Gastrocnemius medialis (tissue), 4 donors: ENCODE data around the gene TRIM46. TPM values are rescaled to one million over a fixed set of nuclear protein-coding genes. Genes with fewer than 3 reads are reported as not detected.
"Not testable (repeated sequence)": the region's sequence is repeated elsewhere in the genome, so short reads cannot be mapped to it uniquely, and the experiment has no call there.

Experiments used
- ATAC-seq, 2 donors: fragments of 150-250 bp; one replicate each; pipeline ENCODE4 v1.9.1; 2016
- DNase-seq, 2 donors: peaks; one replicate each; pipeline ENCODE4 v3.0.0-alpha.2; 2019
- H3K27ac ChIP-seq, 4 donors: fragments of 200-600 bp; sonication (generic); 1 replicate in 1 of 4; 2 replicates in 3 of 4; pipeline ENCODE4 v1.5.1; 2016 to 2018; ENCODE audit warnings: mild to moderate bottlenecking in 2 of 4, moderate library complexity in 1 of 4
- H3K27me3 ChIP-seq, 3 donors: fragments of 200-600 bp; sonication (generic) in 2 of 3; 1 replicate in 1 of 3; 2 replicates in 2 of 3; pipeline versions ENCODE4 v1.5.1 to v1.6.0; 2016 to 2019; ENCODE audit warnings: mild to moderate bottlenecking in 1 of 3, moderate library complexity in 1 of 3
- H3K36me3 ChIP-seq, 2 donors: fragments of 200-600 bp; sonication (generic) in 1 of 2; one replicate each; pipeline ENCODE4 v1.5.1; 2017 to 2018
- H3K4me1 ChIP-seq, 2 donors: fragments of 200-600 bp; sonication (generic) in 1 of 2; one replicate each; pipeline ENCODE4 v1.5.1; 2016 to 2017; ENCODE audit warnings: mild to moderate bottlenecking in 2 of 2
- H3K4me3 ChIP-seq, 4 donors: fragments of 200-600 bp; sonication (generic) in 3 of 4; 1 replicate in 1 of 4; 2 replicates in 3 of 4; pipeline ENCODE4 v1.5.1; 2016 to 2019; ENCODE audit warnings: mild to moderate bottlenecking in 2 of 4
- H3K9me3 ChIP-seq, 3 donors: fragments of 200-600 bp; sonication (generic) in 2 of 3; 1 replicate in 1 of 3; 2 replicates in 2 of 3; pipeline ENCODE4 v1.5.1; 2016 to 2019
- POLR2A ChIP-seq, 2 donors: fragments of 450-650 bp; IDR thresholded peaks; one replicate each; pipeline ENCODE4 v1.6.1; 2017; ENCODE audit warnings: antibody characterized with exemption in 2 of 2, mild to moderate bottlenecking in 2 of 2, moderate library complexity in 2 of 2
- in situ Hi-C, 4 donors: fragments of 200-750 bp; cut with MboI; loops; one replicate each; pipeline versions ENCODE4 v1.15.0 to v1.8.0; 2017; ENCODE audit warnings: low sequenced_read_pairs in 4 of 4
- intact Hi-C: fragments of 100-400 bp; cut with DNase I; formaldehyde crosslinking; loops from one replicate; pipeline ENCODE4 v1.15.1; 2023; ENCODE audit warnings: low total_unique reads
- total RNA-seq, 4 donors: library from RNA; depleted of rRNA; stranded (reverse); fragments of >200 nt; gene quantifications; one replicate each; pipeline versions ENCODE4 v1.1.0 to v1.2.3, GENCODE V29; 2016
- TF ChIP-seq, protein P1 (sequence below), 5 experiments: fragments of 450-650 bp in 3 of 5; fragments of 200-600 bp in 2 of 5; sonication (generic) in 2 of 5; IDR thresholded peaks in 4 of 5; conservative IDR thresholded peaks in 1 of 5; 1 replicate in 4 of 5; 2 replicates in 1 of 5; pipeline ENCODE4 v1.5.1; 2016 to 2019; ENCODE audit warnings: antibody characterized with exemption in 5 of 5, mild to moderate bottlenecking in 3 of 5, moderate library complexity in 3 of 5

The TRIM46 gene
- total RNA-seq, 4 donors from 2014 or later: not detected

- intact Hi-C loops: loop anchor here (1.0 to 5.0 kb wide), 4 partner anchors 18 to 115 kb away; partner anchors contain the start of gene FDPS
- TF ChIP-seq POLR2A (IDR thresholded peaks at IDR 0.05): no peak
- TF ChIP-seq, protein P1, sequence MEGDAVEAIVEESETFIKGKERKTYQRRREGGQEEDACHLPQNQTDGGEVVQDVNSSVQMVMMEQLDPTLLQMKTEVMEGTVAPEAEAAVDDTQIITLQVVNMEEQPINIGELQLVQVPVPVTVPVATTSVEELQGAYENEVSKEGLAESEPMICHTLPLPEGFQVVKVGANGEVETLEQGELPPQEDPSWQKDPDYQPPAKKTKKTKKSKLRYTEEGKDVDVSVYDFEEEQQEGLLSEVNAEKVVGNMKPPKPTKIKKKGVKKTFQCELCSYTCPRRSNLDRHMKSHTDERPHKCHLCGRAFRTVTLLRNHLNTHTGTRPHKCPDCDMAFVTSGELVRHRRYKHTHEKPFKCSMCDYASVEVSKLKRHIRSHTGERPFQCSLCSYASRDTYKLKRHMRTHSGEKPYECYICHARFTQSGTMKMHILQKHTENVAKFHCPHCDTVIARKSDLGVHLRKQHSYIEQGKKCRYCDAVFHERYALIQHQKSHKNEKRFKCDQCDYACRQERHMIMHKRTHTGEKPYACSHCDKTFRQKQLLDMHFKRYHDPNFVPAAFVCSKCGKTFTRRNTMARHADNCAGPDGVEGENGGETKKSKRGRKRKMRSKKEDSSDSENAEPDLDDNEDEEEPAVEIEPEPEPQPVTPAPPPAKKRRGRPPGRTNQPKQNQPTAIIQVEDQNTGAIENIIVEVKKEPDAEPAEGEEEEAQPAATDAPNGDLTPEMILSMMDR (IDR thresholded peaks at IDR 0.05 in 4 of 5, conservative IDR thresholded peaks at IDR 0.05 in 1 of 5): no peak
- Histone ChIP-seq H3K4me3 (peak within 1 kb of the TSS; percentile 88 to 95 (median 90)), H3K36me3 (peaks cover 0 to 4% of the 10 kb centered on the region in 2 donors), H3K9me3 (no peaks in the 10 kb centered on the region), H3K27ac (peak within 1 kb of the TSS; percentile 93 to 99 (median 96)), H3K4me1 (peaks cover 16 to 28% of the 10 kb centered on the region in 2 donors), H3K27me3 (no peaks in the 10 kb centered on the region)
- in situ Hi-C loops: no loop called here
- ATAC-seq: no peak
- DNase-seq: no peak
Observed at GRCh38 chr1:155207806-155208540, 34.3 kb downstream of the TRIM46 start, which contains the start of gene THBS3. Gene THBS3, minus strand, starts transcription at chr1:155207897. Its CDS starts 21 bp downstream, at chr1:155207876.

GRCh38 chr1:155208541-155209311 is 35.1 kb downstream of the TRIM46 start, which contains the start of gene MTX1:
Gene MTX1, plus strand, starts transcription at chr1:155208695. Its CDS starts 110 bp downstream, at chr1:155208805.
- TF ChIP-seq POLR2A (IDR thresholded peaks at IDR 0.05): peak; percentile 42 to 67
- TF ChIP-seq, protein P1 (IDR thresholded peaks at IDR 0.05 in 4 of 5, conservative IDR thresholded peaks at IDR 0.05 in 1 of 5): peak in 1 of 5 experiments; percentile 4
- ATAC-seq: peak; percentile 82 to 84
- DNase-seq: peak; percentile 78 to 79
- intact Hi-C loops: loop anchor here (5.0 kb wide), 2 partner anchors 34 to 99 kb away; partner anchors contain the start of gene FDPS
- in situ Hi-C loops: no loop called here
- peak within 1 kb of the TSS; percentile 93 to 99 (median 96) for H3K27ac ChIP-seq
- H3K4me3 ChIP-seq: peak within 1 kb of the TSS; percentile 88 to 95 (median 90)
- no peaks in the 10 kb centered on the region for H3K9me3 ChIP-seq
- peaks cover 0 to 4% of the 10 kb centered on the region in 2 donors for H3K36me3 ChIP-seq
- no peaks in the 10 kb centered on the region for H3K27me3 ChIP-seq
- peaks cover 16 to 28% of the 10 kb centered on the region in 2 donors for H3K4me1 ChIP-seq

- ATAC-seq: peak; percentile 1 to 6
- peaks cover 16 to 28% of the 10 kb centered on the region in 2 donors for H3K4me1 ChIP-seq
- DNase-seq: no peak
- peak overlapping the region; percentile 93 to 99 (median 96) for H3K27ac ChIP-seq
- in situ Hi-C loops (no loop called here), intact Hi-C loops (loop anchor here (5.0 kb wide), 2 partner anchors 33 to 98 kb away; partner anchors contain the start of gene FDPS)
- no peaks in the 10 kb centered on the region for H3K9me3 ChIP-seq
- no peak for TF ChIP-seq POLR2A (IDR thresholded peaks at IDR 0.05)
- TF ChIP-seq, protein P1 (IDR thresholded peaks at IDR 0.05 in 4 of 5, conservative IDR thresholded peaks at IDR 0.05 in 1 of 5): no peak
- no peaks in the 10 kb centered on the region for H3K27me3 ChIP-seq
- H3K36me3 ChIP-seq: peaks cover 0 to 4% of the 10 kb centered on the region in 2 donors
- H3K4me3 ChIP-seq: peak overlapping the region; percentile 88 to 95 (median 90)
Observed at GRCh38 chr1:155209312-155209721, 35.7 kb downstream of the TRIM46 start.

DNA sequence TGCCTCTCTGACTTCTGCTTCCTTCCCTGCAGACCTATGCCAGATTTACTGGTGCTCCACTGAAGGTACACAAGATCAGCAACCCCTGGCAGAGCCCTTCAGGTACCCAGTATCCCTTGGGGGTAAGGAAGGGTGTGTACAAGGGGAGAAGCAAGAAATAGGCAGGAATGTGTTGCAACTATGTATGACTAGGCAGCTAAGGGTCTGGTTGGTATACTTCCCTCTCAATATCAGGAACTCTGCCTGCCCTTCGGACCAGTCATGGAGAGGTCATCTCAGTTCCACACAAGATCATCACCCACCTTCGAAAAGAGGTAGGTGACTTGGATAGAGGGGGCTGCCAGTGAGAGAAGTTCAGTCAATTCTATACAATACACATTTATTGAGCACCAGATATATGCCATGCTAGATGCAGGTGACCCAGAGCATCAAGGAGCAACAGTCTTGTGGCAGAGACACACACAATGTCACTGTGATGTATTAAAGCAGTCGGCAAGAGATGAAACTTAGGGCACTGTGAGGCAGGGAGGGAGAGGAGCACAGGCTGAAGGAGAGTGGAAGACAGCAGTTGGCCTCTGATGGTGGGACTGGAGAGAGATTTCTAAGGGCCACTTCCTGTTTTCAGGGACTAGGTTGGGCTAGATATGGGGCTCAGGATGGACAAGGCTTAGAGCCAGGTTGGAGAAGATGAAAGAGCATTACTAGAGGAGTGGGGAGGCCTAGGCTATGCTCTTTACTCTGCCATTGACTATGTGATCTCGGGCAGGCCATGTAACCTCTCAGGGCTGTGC is 36.9 kb downstream of the TRIM46 start:
- in situ Hi-C loops: no loop called here
- TF ChIP-seq, protein P1 (IDR thresholded peaks at IDR 0.05 in 4 of 5, conservative IDR thresholded peaks at IDR 0.05 in 1 of 5): no peak
- TF ChIP-seq POLR2A (IDR thresholded peaks at IDR 0.05): no peak
- DNase-seq (no peak), ATAC-seq (no peak)
- Histone ChIP-seq H3K4me3 (no peak overlapping the region), H3K27me3 (no peaks in the 10 kb centered on the region), H3K9me3 (no peaks in the 10 kb centered on the region), H3K27ac (no peak overlapping the region), H3K4me1 (peaks cover 16 to 28% of the 10 kb centered on the region in 2 donors), H3K36me3 (peaks cover 0 to 4% of the 10 kb centered on the region in 2 donors)
- intact Hi-C loops: no loop called here

- H3K27me3 ChIP-seq, H3K27ac ChIP-seq, ATAC-seq, in situ Hi-C loops, H3K9me3 ChIP-seq, intact Hi-C loops, DNase-seq, H3K4me3 ChIP-seq, H3K36me3 ChIP-seq: not testable (repeated sequence)
- H3K4me1 ChIP-seq: peaks cover 16 to 28% of the 10 kb centered on the region in 2 donors
Observed at GRCh38 chr1:155211381-155212050, 37.9 kb downstream of the TRIM46 start.

- H3K36me3 ChIP-seq, ATAC-seq, H3K27ac ChIP-seq, DNase-seq, in situ Hi-C loops, H3K4me3 ChIP-seq, intact Hi-C loops, H3K27me3 ChIP-seq, H3K9me3 ChIP-seq: not testable (repeated sequence)
- H3K4me1 ChIP-seq: peaks cover 16 to 23% of the 10 kb centered on the region in 2 donors
Observed at GRCh38 chr1:155212051-155212440, 38.4 kb downstream of the TRIM46 start.
